ENCODE data around the gene ANKRD40.

DNA sequence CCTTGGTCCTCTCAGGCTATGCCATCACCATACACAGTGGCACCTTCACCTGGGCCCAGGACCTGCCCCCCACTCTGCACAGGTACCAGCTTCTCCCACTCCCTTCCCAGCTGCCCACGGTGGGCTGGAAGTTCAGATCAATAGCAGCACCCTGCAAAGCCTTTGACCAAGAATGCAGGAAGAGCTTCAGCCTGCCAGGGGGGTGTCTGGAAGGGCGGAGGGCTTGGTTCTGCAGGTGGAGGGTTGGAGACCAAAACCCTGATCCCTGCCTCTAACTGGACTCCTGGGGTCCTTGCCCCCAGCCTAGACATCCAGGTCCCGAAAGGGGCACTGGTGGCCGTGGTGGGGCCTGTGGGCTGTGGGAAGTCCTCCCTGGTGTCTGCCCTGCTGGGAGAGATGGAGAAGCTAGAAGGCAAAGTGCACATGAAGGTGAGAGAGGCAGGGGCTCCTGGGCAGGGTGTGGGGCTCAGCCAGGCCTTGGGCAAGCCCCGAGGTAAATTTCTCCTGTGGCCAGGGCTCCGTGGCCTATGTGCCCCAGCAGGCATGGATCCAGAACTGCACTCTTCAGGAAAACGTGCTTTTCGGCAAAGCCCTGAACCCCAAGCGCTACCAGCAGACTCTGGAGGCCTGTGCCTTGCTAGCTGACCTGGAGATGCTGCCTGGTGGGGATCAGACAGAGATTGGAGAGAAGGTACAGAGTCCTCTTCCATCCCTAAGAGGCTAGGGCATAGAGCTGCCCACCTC is 38.7 kb downstream of the ANKRD40 start:
- no peak for TF ChIP-seq CTCF (IDR thresholded peaks at IDR 0.05)
- TF ChIP-seq EZH2 (IDR thresholded peaks at IDR 0.05; ENCODE audit: borderline replicate concordance, insufficient read depth, low read depth, low read length, poor library complexity, severe bottlenecking): no peak

Data from B cell (primary cell).